SK-N-MC (cell line): Measurements from ENCODE around the gene YY1AP1.
A peak's percentile ranks its signal among the peaks of the same experiment; 100 is the strongest.
"Not testable (repeated sequence)": the region's sequence is repeated elsewhere in the genome, so short reads cannot be mapped to it uniquely, and the experiment has no call there.

ENCODE experiments used
- DNase-seq: peaks from one replicate; pipeline ENCODE4 v3.0.0-alpha.2; 2011; ENCODE audit warnings: low read depth, low spot score
- H3K27ac ChIP-seq: fragments of 200-600 bp; sonication (generic); 2 replicates; pipeline ENCODE4 v1.5.1; 2016; ENCODE audit warnings: mixed run types
- H3K36me3 ChIP-seq: fragments of 200-600 bp; sonication (generic); 2 replicates; pipeline ENCODE4 v1.6.1; 2017; ENCODE audit warnings: antibody characterized with exemption, low read length, mixed read lengths; ENCODE audit not compliant: insufficient read depth
- H3K4me3 ChIP-seq: fragments of 200-600 bp; sonication (generic); 2 replicates; pipeline ENCODE4 v1.5.1; 2016
- H3K9ac ChIP-seq: fragments of 200-600 bp; sonication (generic); 2 replicates; pipeline ENCODE4 v1.8.0; 2017; ENCODE audit warnings: mixed run types, mixed read lengths; ENCODE audit not compliant: insufficient read length
- H3K9me3 ChIP-seq: fragments of 200-600 bp; sonication (generic); 2 replicates; pipeline ENCODE4 v1.6.1; 2017; ENCODE audit warnings: low read depth, mild to moderate bottlenecking, antibody characterized with exemption, low read length, moderate library complexity, mixed read lengths
- EZH2 ChIP-seq: fragments of 200-600 bp; sonication (generic); IDR thresholded peaks from one replicate; pipeline ENCODE4 v1.6.1; 2017; ENCODE audit warnings: antibody characterized with exemption
- FOXP2 ChIP-seq: optimal IDR thresholded peaks from 2 replicates; pipeline ENCODE3; 2011; ENCODE audit warnings: mild to moderate bottlenecking, moderate library complexity; ENCODE audit not compliant: insufficient read depth; ENCODE audit errors: extremely low read length, control extremely low read depth
- POLR2AphosphoS5 ChIP-seq: IDR thresholded peaks from 2 replicates; pipeline ENCODE4 v1.6.1; 2012; ENCODE audit warnings: mild to moderate bottlenecking, low read depth, low read length, borderline replicate concordance

YY1AP1 gene

GRCh38 chr1:155696524-155696923 is 8.0 kb upstream of the YY1AP1 start:
- Histone ChIP-seq H3K9me3 (peaks cover 5% of the 10 kb centered on the region; the same call in 1 of the 2 replicates), H3K9ac (no peak overlapping the region), H3K27ac (no peak overlapping the region), H3K36me3 (peaks cover 39% of the 10 kb centered on the region), H3K4me3 (no peak overlapping the region)
- DNase-seq, result no peak
- no peak for TF ChIP-seq FOXP2
- TF ChIP-seq POLR2AphosphoS5, result no peak
- no peak for TF ChIP-seq EZH2

DNA sequence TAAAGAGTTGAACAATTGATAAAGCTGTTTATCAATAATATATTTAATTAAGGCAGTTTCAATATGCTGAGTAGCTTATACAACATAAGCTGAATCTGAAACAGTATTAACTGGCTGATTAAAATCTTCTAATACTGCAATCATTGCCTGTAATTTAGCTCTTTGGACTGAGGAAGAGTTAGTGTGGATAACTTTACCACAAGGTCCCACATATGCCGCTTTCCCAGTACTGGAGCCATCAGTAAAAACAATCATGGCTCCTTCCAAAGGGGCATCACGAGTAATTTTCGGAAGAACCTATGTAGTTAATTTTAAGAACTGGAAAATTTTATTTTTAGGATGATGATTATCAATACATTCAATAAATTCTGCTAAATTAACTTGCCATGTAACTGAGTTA is 7.0 kb upstream of the YY1AP1 start:
- no peak overlapping the region for H3K4me3 ChIP-seq
- no peak for TF ChIP-seq EZH2
- TF ChIP-seq POLR2AphosphoS5, result no peak
- no peak for TF ChIP-seq FOXP2
- no peak overlapping the region for H3K27ac ChIP-seq
- no peak overlapping the region for H3K9ac ChIP-seq
- H3K9me3 ChIP-seq, result peaks cover 8% of the 10 kb centered on the region
- peaks cover 48% of the 10 kb centered on the region for H3K36me3 ChIP-seq
- no peak for DNase-seq

GRCh38 chr1:155695072-155695471 is 6.5 kb upstream of the YY1AP1 start:
- DNase-seq, result no peak
- H3K4me3 ChIP-seq, result no peak overlapping the region
- no peak overlapping the region for H3K9ac ChIP-seq
- no peak for TF ChIP-seq FOXP2
- peak overlapping the region; percentile 25; the same call in 1 of the 2 replicates for H3K27ac ChIP-seq
- H3K9me3 ChIP-seq, result peaks cover 8% of the 10 kb centered on the region
- H3K36me3 ChIP-seq, result peaks cover 53% of the 10 kb centered on the region

DNA sequence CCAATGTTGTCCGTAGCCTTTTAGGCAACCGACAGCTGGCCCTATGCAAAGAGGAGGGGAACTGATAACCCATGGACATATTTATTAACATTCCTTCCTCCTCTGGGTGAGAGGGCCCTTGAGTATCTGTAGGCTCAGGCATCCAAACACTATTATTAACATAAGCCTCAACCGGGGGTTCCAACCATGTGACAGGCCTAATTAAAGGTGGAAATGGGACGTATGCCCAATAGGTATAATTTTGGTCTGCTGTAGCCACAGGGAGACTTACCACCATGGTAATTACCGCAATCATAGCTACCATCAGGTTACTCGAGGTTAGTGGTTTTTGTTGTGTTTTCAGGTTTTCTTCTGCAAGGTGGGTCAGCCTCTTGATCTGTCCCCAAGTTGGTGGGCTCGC is 5.6 kb upstream of the YY1AP1 start:
- Histone ChIP-seq H3K36me3 (peaks cover 54% of the 10 kb centered on the region), H3K27ac (no peak overlapping the region), H3K9ac (no peak overlapping the region), H3K4me3 (no peak overlapping the region), H3K9me3 (peaks cover 8% of the 10 kb centered on the region)
- DNase-seq, result no peak
- TF ChIP-seq EZH2, result no peak
- TF ChIP-seq POLR2AphosphoS5, result no peak
- TF ChIP-seq FOXP2, result no peak

DNA sequence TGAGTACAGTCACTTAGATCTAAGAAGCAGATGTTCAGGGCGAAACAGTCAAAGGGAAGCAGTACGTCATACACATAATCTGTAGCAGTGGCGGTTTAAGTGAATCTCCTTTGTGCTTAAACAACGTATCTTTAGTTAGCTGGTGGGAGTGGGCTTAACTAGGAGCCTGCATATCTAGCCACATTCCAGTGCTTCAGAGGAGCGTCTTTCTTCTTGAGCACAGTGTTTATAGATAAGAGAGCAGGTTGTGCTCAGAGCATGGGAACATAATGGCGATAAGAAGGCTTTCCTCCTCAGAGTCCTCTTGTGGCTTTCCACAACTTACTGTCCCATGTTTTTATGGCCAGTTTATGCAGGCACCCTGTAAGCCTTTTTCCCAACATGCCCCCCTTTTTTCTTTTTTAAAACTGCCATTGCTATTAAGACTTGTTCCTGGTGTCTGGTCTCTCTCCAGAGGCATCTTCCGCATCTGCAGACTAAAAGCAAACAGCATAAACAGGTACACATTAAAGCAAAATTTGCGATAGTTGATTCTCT is 3.5 kb upstream of the YY1AP1 start:
- Histone ChIP-seq H3K27ac (no peak overlapping the region), H3K4me3 (no peak overlapping the region), H3K9ac (no peak overlapping the region), H3K9me3 (peaks cover 8% of the 10 kb centered on the region), H3K36me3 (peaks cover 54% of the 10 kb centered on the region)
- no peak for DNase-seq
- TF ChIP-seq POLR2AphosphoS5, result no peak
- no peak for TF ChIP-seq EZH2
- TF ChIP-seq FOXP2, result no peak

GRCh38 chr1:155689081-155689607 is 570 bp upstream of the YY1AP1 start, which contains the start of gene DAP3:
DAP3 (plus strand) TSS chr1:155689091; CDS start chr1:155709780, 20,689 bp downstream.
- Histone ChIP-seq H3K27ac (peak within 1 kb of the TSS; percentile 99), H3K4me3 (peak within 1 kb of the TSS; percentile 100), H3K9ac (peak within 1 kb of the TSS; percentile 100), H3K36me3 (peaks cover 36% of the 10 kb centered on the region)
- peak; percentile 46; the same call in 1 of the 2 replicates for TF ChIP-seq POLR2AphosphoS5
- not testable (repeated sequence) for DNase-seq, H3K9me3 ChIP-seq

GRCh38 chr1:155687705-155688323 is 760 bp downstream of the YY1AP1 start:
- H3K9me3 ChIP-seq, DNase-seq: not testable (repeated sequence)
- H3K36me3 ChIP-seq, result peaks cover 33% of the 10 kb centered on the region
- peak overlapping the region; percentile 100 for H3K9ac ChIP-seq
- H3K27ac ChIP-seq, result peak overlapping the region; percentile 99; the same call in 1 of the 2 replicates
- peak overlapping the region; percentile 100 for H3K4me3 ChIP-seq

DNA sequence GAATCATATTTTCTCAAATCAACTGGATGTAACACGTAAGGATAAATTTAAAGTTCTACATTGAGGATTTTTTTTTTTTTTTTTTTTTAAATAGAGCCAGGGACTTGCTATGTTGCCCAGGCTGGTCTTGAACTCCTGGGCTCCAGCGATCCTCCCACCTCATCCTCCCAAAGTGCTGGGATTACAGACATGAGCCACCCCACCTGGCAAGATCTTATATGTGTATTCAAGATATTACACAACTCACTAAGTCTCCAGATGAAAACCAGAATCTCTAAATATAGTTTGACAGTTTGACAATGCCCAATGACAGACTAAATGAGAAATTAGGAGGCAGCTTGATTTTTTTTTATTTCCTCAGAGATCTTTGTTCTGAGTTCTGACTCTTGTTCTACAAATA is 6.8 kb downstream of the YY1AP1 start:
- Histone ChIP-seq H3K9ac (no peak overlapping the region), H3K27ac (no peak overlapping the region), H3K9me3 (no peaks in the 10 kb centered on the region), H3K36me3 (peaks cover 41% of the 10 kb centered on the region), H3K4me3 (no peak overlapping the region)
- DNase-seq, result no peak
- no peak for TF ChIP-seq FOXP2
- TF ChIP-seq POLR2AphosphoS5, result no peak
- TF ChIP-seq EZH2, result no peak

GRCh38 chr1:155680531-155680930 is 8.0 kb downstream of the YY1AP1 start:
- Histone ChIP-seq H3K9me3 (no peaks in the 10 kb centered on the region), H3K4me3 (no peak overlapping the region), H3K27ac (no peak overlapping the region), H3K36me3 (peaks cover 54% of the 10 kb centered on the region), H3K9ac (no peak overlapping the region)
- no peak for DNase-seq
- TF ChIP-seq EZH2 (no peak), FOXP2 (no peak), POLR2AphosphoS5 (no peak)

GRCh38 chr1:155678992-155679391 is 9.6 kb downstream of the YY1AP1 start:
- H3K27ac ChIP-seq, H3K9ac ChIP-seq, H3K4me3 ChIP-seq, H3K9me3 ChIP-seq, DNase-seq: not testable (repeated sequence)
- peaks cover 65% of the 10 kb centered on the region for H3K36me3 ChIP-seq
